PC-3 (cell line): Measurements from ENCODE around the gene MARCHF3. TPM values are rescaled to one million over a fixed set of nuclear protein-coding genes. Genes with fewer than 3 reads are reported as not detected.

Experiments
- ATAC-seq: fragments of 200-7000 bp; cut with Tn5 transposase; 2 replicates; pipeline ENCODE4 v1.9.1; 2020; ENCODE audit warnings: mild to moderate bottlenecking, moderate library complexity
- BruUV-seq: library from RNA; stranded (reverse); fragments of 400-500 nt; replicated peaks from 2 replicates; lab custom pipeline; 2021; lab: Mats Ljungman, UMichigan
- CTCF ChIA-PET: fragments of 300-600 bp; sonication (Branson Sonifier 250); formaldehyde crosslinking; loops from one replicate; lab custom pipeline; 2022; ENCODE audit warnings: antibody characterized with exemption; lab: Charles Lee
- POLR2A ChIA-PET: fragments of 300-600 bp; sonication (Branson Sonifier 250); formaldehyde crosslinking; loops from one replicate; lab custom pipeline; 2022; ENCODE audit warnings: antibody characterized with exemption; ENCODE audit not compliant: unreplicated experiment; lab: Charles Lee
- DNase-seq: peaks from one replicate; pipeline ENCODE4 v3.0.0-alpha.2; 2015
- H2AFZ ChIP-seq: fragments of 300-600 bp; sonication (generic); 2 replicates; pipeline ENCODE4 v1.6.0; 2016; ENCODE audit warnings: antibody characterized with exemption, low read length
- H3F3A ChIP-seq: fragments of 300-600 bp; sonication (generic); one replicate; pipeline ENCODE4 v1.6.0; 2017; ENCODE audit warnings: antibody characterized with exemption, low read length, control low read depth, mild to moderate bottlenecking; ENCODE audit not compliant: unreplicated experiment
- H3K27ac ChIP-seq: fragments of 300-600 bp; sonication (generic); 2 replicates; pipeline ENCODE4 v1.5.1; 2016; ENCODE audit warnings: mild to moderate bottlenecking, low read length
- H3K27me3 ChIP-seq: fragments of 300-600 bp; sonication (generic); 2 replicates; pipeline ENCODE4 v1.6.1; 2016; ENCODE audit warnings: low read length, mixed read lengths
- H3K36me3 ChIP-seq: fragments of 300-600 bp; sonication (generic); 2 replicates; pipeline ENCODE4 v1.6.1; 2016; ENCODE audit warnings: low read depth, mixed run types, low read length, mixed read lengths
- H3K4me1 ChIP-seq: fragments of 300-600 bp; sonication (generic); 2 replicates; pipeline ENCODE4 v1.5.1; 2016; ENCODE audit warnings: low read length; ENCODE audit not compliant: insufficient read depth
- H3K4me2 ChIP-seq: fragments of 300-600 bp; sonication (generic); 2 replicates; pipeline ENCODE4 v1.6.0; 2016; ENCODE audit warnings: low read length
- H3K4me3 ChIP-seq: fragments of 300-600 bp; sonication (generic); 2 replicates; pipeline ENCODE4 v1.5.1; 2016; ENCODE audit warnings: mild to moderate bottlenecking, low read length, mixed read lengths
- H3K79me2 ChIP-seq: fragments of 300-600 bp; sonication (generic); 2 replicates; pipeline ENCODE4 v1.6.1; 2017; ENCODE audit warnings: low read length, mixed read lengths
- H3K9ac ChIP-seq: fragments of 300-600 bp; sonication (generic); 2 replicates; pipeline ENCODE4 v1.6.0; 2016; ENCODE audit warnings: mild to moderate bottlenecking, low read length
- H3K9me2 ChIP-seq: fragments of 300-600 bp; sonication (generic); replicated peaks from 2 replicates; pipeline ENCODE4 v1.6.1; 2016; ENCODE audit warnings: mixed run types, low read length, mixed read lengths
- H3K9me3 ChIP-seq: fragments of 300-600 bp; sonication (generic); 2 replicates; pipeline ENCODE4 v1.6.1; 2016; ENCODE audit warnings: low read length, mixed read lengths
- H4K20me1 ChIP-seq: fragments of 300-600 bp; sonication (generic); 2 replicates; pipeline ENCODE4 v1.6.1; 2016; ENCODE audit warnings: low read length, mixed read lengths
- CTCF ChIP-seq: fragments of 300-600 bp; sonication (generic); conservative IDR thresholded peaks from 2 replicates; pipeline ENCODE4 v1.5.1; 2017; ENCODE audit warnings: antibody characterized with exemption, low read depth, mild to moderate bottlenecking, low read length
- EZH2 ChIP-seq: fragments of 300-600 bp; sonication (generic); IDR thresholded peaks from one replicate; pipeline ENCODE4 v1.6.1; 2017; ENCODE audit warnings: antibody characterized with exemption, mild to moderate bottlenecking, low read length; ENCODE audit not compliant: unreplicated experiment
- EZH2phosphoT487 ChIP-seq: fragments of 300-600 bp; sonication (generic); IDR thresholded peaks from 2 replicates; pipeline ENCODE4 v1.6.1; 2018; ENCODE audit warnings: mild to moderate bottlenecking, antibody characterized with exemption, low read length, borderline replicate concordance
- intact Hi-C: fragments of 100-400 bp; cut with micrococcal nuclease; formaldehyde crosslinking; loops from 2 replicates; pipeline ENCODE4 v1.9.0; 2023
- total RNA-seq: library from RNA; depleted of rRNA; stranded (reverse); fragments of >200 nt; gene quantifications from 2 replicates; pipeline ENCODE4 v1.2.3, GENCODE V29; 2014

Gene MARCHF3
- total RNA-seq, 1 experiment from 2014 or later = 2.5 TPM

- Histone ChIP-seq H3F3A (no peaks in the 10 kb centered on the region), H3K9me2 (no peaks in the 10 kb centered on the region), H3K9ac (no peak overlapping the region), H3K27me3 (no peaks in the 10 kb centered on the region), H3K27ac (no peak overlapping the region), H3K4me1 (no peaks in the 10 kb centered on the region), H3K9me3 (no peaks in the 10 kb centered on the region), H2AFZ (no peak overlapping the region), H3K4me3 (no peak overlapping the region), H3K4me2 (no peak overlapping the region), H3K79me2 (no peaks in the 10 kb centered on the region), H4K20me1 (no peaks in the 10 kb centered on the region), H3K36me3 (no peaks in the 10 kb centered on the region)
- ATAC-seq (no peak), DNase-seq (no peak)
- BruUV-seq = no TSS peak
- CTCF ChIA-PET = no interaction called here
- intact Hi-C loops = no loop called here
- TF ChIP-seq EZH2 (no peak), CTCF (no peak), EZH2phosphoT487 (no peak)
- POLR2A ChIA-PET = no interaction called here
These were observed 17.4 kb downstream of the MARCHF3 start for GRCh38 chr5:127012916-127013315.

DNA sequence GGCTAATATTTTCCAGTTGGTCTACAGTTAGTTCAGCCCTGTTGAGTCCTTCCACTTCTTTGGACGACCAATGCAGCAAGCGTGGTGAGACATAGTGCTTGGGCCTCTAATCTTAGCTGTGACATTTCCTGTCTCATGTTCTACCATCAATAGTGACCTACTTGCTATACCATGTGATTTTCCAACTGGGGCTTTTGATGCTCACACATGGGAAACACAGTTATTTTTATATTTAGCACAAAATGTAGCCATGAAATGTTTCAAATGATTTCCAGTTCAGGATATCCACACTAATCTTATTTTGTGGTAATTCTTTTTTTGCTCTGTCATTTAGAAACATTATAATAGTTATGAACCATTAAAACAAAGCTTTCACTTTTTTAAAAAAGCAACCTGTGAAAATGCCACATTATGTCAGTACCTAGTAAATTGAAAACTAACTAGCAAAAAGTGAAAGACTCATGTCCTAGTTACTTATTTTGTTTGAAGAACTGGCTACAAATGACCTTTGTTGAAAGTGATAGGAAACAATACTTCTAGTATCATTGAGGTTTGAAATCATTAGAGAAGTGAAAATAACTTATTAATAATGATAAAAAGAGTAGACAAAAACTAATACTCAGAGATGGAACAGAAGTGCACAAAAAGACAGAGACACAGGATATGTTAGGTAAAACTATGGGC, 18.3 kb downstream of the MARCHF3 start:
- no peak for TF ChIP-seq EZH2phosphoT487
- no peak for TF ChIP-seq CTCF
- no peak for TF ChIP-seq EZH2
- intact Hi-C loops = no loop called here
- no TSS peak for BruUV-seq

GRCh38 chr5:127011153-127011552, 19.2 kb downstream of the MARCHF3 start:
- H2AFZ ChIP-seq = no peak overlapping the region
- ChIA-PET POLR2A (no interaction called here), CTCF (no interaction called here)
- no peaks in the 10 kb centered on the region for H3K27me3 ChIP-seq
- no peaks in the 10 kb centered on the region for H4K20me1 ChIP-seq
- no peak overlapping the region for H3K4me2 ChIP-seq
- H3K9ac ChIP-seq = no peak overlapping the region
- no TSS peak for BruUV-seq
- H3K79me2 ChIP-seq = no peaks in the 10 kb centered on the region
- no peak overlapping the region for H3K4me3 ChIP-seq
- H3K4me1 ChIP-seq = no peaks in the 10 kb centered on the region
- H3K9me2 ChIP-seq = no peaks in the 10 kb centered on the region
- ATAC-seq = peak; percentile 81
- H3K36me3 ChIP-seq = no peaks in the 10 kb centered on the region
- intact Hi-C loops = no loop called here
- TF ChIP-seq EZH2 = no peak
- no peak for TF ChIP-seq EZH2phosphoT487
- no peak for TF ChIP-seq CTCF
- H3K9me3 ChIP-seq = no peaks in the 10 kb centered on the region
- H3K27ac ChIP-seq = no peak overlapping the region
- DNase-seq = peak; percentile 66
- no peaks in the 10 kb centered on the region for H3F3A ChIP-seq

More for the DNA sequence above, 18.3 kb downstream of the MARCHF3 start:
- H3F3A ChIP-seq = no peaks in the 10 kb centered on the region
- no peaks in the 10 kb centered on the region for H3K9me3 ChIP-seq
- H4K20me1 ChIP-seq = no peaks in the 10 kb centered on the region
- ATAC-seq (no peak), DNase-seq (no peak)
- H3K27ac ChIP-seq = no peak overlapping the region
- H3K79me2 ChIP-seq = no peaks in the 10 kb centered on the region
- H3K9ac ChIP-seq = no peak overlapping the region
- H3K27me3 ChIP-seq = no peaks in the 10 kb centered on the region
- ChIA-PET POLR2A (no interaction called here), CTCF (no interaction called here)
- H3K9me2 ChIP-seq = no peaks in the 10 kb centered on the region
- no peaks in the 10 kb centered on the region for H3K4me1 ChIP-seq
- H3K4me2 ChIP-seq = no peak overlapping the region
- H2AFZ ChIP-seq = no peak overlapping the region
- H3K4me3 ChIP-seq = no peak overlapping the region
- no peaks in the 10 kb centered on the region for H3K36me3 ChIP-seq
